Measurements from ENCODE around the gene ABTB2. TPM values are rescaled to one million over a fixed set of nuclear protein-coding genes. Genes with fewer than 3 reads are reported as not detected.

ABTB2 gene
- total and polyA plus RNA-seq, 7 donors = 1.3 to 12.9 (median 2.5) TPM

- Histone ChIP-seq H3K27ac (peak overlapping the region in 3 of 4 donors; percentile 3 to 33 (median 26)), H3K9me3 (no peaks in the 10 kb centered on the region), H3K27me3 (no peaks in the 10 kb centered on the region), H3K4me3 (no peak overlapping the region), H3K4me1 (peaks cover 0 to 29% (median 25%) of the 10 kb centered on the region in 4 donors), H3K36me3 (peaks cover 0 to 13% (median 1%) of the 10 kb centered on the region in 4 donors)
- no peak for TF ChIP-seq POLR2A (IDR thresholded peaks at IDR 0.05)
- intact Hi-C loops (cut with DNase I) = no loop called here
- DNase-seq = no peak
- WGBS, 2 donors = 86 to 92% methylated on average over 9 of the region's 9 CpGs
Observed at GRCh38 chr11:34157163-34157562, 200.6 kb downstream of the ABTB2 start.

GRCh38 chr11:34155757-34156062, 202.1 kb downstream of the ABTB2 start:
- Histone ChIP-seq H3K4me3 (no peak overlapping the region), H3K4me1 (peaks cover 0 to 29% (median 25%) of the 10 kb centered on the region in 4 donors), H3K36me3 (peaks cover 0 to 23% (median 2%) of the 10 kb centered on the region in 4 donors), H3K27ac (peak overlapping the region; percentile 69 to 78 (median 77)), H3K9me3 (no peaks in the 10 kb centered on the region), H3K27me3 (no peaks in the 10 kb centered on the region)
- WGBS, 2 donors = 77 to 80% methylated on average over 2 of the region's 2 CpGs
- DNase-seq = no peak
- TF ChIP-seq POLR2A (IDR thresholded peaks at IDR 0.05) = no peak
- no peak for TF ChIP-seq EP300 (IDR thresholded peaks at IDR 0.05)
- TF ChIP-seq POLR2AphosphoS5 (IDR thresholded peaks at IDR 0.05) = no peak
- TF ChIP-seq CTCF (IDR thresholded peaks at IDR 0.05) = no peak
- intact Hi-C loops (cut with DNase I) = no loop called here

- Histone ChIP-seq H3K9me3 (no peaks in the 10 kb centered on the region), H3K4me3 (no peak overlapping the region), H3K27me3 (no peaks in the 10 kb centered on the region), H3K27ac (peak overlapping the region; percentile 69 to 78 (median 77)), H3K4me1 (peaks cover 0 to 29% (median 25%) of the 10 kb centered on the region in 4 donors), H3K36me3 (peaks cover 0 to 28% (median 2%) of the 10 kb centered on the region in 4 donors)
- intact Hi-C loops (cut with DNase I) = no loop called here
- DNase-seq = no peak
- 80 to 85% methylated on average over 15 of the region's 15 CpGs for WGBS, 2 donors
- TF ChIP-seq CTCF (IDR thresholded peaks at IDR 0.05) (no peak), POLR2AphosphoS5 (IDR thresholded peaks at IDR 0.05) (no peak), POLR2A (IDR thresholded peaks at IDR 0.05) (no peak), EP300 (IDR thresholded peaks at IDR 0.05) (no peak)
Observed at GRCh38 chr11:34155057-34155756, 202.6 kb downstream of the ABTB2 start.

- TF ChIP-seq POLR2AphosphoS5 (IDR thresholded peaks at IDR 0.05) (no peak), EP300 (IDR thresholded peaks at IDR 0.05) (no peak), POLR2A (IDR thresholded peaks at IDR 0.05) (no peak), CTCF (IDR thresholded peaks at IDR 0.05) (no peak)
- no peaks in the 10 kb centered on the region for H3K27me3 ChIP-seq
- H3K9me3 ChIP-seq = no peaks in the 10 kb centered on the region
- intact Hi-C loops (cut with DNase I) = no loop called here
- no peak for DNase-seq
- peak overlapping the region; percentile 69 to 78 (median 77) for H3K27ac ChIP-seq
- peaks cover 0 to 37% (median 2%) of the 10 kb centered on the region in 4 donors for H3K36me3 ChIP-seq
- H3K4me1 ChIP-seq = peaks cover 0 to 29% (median 25%) of the 10 kb centered on the region in 4 donors
- 67 to 87% methylated on average over 16 of the region's 16 CpGs for WGBS, 2 donors
- H3K4me3 ChIP-seq = no peak overlapping the region
Observed at GRCh38 chr11:34154059-34154875, 203.5 kb downstream of the ABTB2 start.
